HG02642 (cell line): ENCODE measurements around the gene UROS.
A peak's percentile ranks its signal among the peaks of the same experiment; 100 is the strongest.

Experiments
- ATAC-seq: cut with Tn5 transposase; IDR thresholded peaks from one replicate; pipeline ENCODE4 v1.9.1; 2021; ENCODE audit warnings: mild to moderate bottlenecking; ENCODE audit not compliant: unreplicated experiment, poor library complexity

The UROS gene

DNA sequence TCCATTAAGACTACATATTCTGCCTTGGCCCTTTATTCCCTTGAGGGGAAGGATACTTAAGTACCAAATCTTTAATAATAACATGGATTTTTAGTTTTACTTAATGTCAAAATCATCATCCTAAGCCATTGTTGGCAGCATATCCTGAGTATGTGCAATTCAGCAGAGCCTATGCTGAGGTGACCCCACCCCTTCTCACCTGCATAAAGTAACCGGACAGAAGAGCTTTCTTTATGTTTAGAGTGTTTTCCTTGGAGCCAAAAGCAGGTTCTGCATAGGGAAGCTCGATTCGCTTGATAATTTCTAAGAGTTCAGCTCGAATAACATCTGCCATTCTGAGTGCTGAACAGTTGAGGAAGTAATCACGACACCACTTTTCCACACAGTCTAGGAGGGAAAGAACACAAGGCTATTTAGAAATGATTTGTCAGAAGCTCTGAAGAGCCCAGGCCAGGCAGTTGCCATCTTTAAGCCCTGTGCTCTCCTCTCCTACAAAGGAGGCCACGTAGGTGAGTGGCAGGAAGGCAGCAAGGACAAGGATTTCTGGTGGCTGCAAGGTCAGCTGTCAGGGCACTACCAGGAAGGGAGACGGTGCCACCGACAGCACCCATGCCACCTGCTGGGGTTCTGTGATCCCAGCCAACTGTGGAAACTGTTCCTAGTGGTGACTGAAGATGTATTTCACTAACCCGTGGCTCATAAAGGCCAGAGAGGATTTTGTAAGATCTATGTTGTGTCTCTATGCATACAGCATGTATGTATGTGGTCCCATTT, 15.9 kb upstream of the UROS start:
- ATAC-seq, result no peak

DNA sequence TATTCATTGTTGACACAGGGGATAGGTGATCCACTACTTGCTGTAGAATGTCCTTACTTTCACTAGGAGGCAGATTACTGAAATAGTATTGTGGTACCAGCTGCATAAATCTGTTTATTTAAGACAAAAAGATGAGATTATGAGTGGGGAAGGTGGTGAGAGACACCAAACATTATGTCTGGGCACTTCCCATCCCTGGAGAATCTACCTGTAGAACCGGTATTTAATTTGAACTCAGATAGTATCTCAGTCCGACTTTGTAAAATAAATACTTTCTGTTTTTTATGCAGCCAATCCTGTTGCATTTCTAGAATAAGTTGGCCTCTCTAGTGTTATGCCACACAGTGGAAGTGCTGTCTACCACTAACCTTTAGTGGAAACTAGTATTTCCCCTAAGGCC, 13.7 kb upstream of the UROS start:
- no peak for ATAC-seq

- ATAC-seq, result no peak
Observed at GRCh38 chr10:125828311-125828710, 5.3 kb upstream of the UROS start.

- no peak for ATAC-seq
Observed at GRCh38 chr10:125827133-125827532, 4.1 kb upstream of the UROS start.

DNA sequence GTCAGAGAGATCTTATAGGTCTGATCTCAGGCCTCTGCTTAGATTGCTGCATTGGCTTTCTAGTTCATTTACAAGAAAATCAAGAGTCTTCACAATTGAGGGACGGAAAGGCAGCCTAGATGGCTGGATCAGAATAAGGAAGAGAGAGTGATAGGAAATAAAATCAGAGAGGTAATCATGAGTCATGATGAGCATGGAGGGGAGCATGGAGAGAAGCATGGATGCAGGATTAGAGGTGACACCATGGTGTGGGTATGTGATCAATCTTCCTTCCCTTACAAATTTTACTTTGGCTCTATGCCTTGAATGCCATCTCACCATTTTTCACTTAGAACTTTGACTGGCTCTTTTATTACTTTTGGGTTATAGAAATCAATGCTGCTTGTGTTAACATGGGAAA, 1.7 kb upstream of the UROS start:
- no peak for ATAC-seq

GRCh38 chr10:125823663-125824251, 699 bp upstream of the UROS start:
- peak; percentile 5 for ATAC-seq

DNA sequence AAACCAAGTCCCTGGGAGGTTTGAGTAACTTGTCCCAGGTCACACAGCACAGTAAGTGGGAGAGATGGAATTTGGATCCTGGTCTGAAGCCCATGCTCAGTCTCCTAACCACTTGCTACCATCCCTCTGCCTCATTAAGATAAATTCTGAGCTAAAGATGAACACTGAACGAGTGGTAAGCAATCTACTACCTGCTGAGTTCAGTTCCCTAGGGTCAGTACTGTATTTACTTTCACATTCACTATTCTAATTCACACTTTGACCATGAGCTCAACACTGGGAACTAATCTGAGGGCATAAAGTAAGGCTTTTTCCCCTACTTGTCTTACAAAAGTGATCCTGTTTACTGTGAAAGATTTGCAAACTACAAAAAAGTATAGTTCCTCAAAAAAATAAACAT, 2.4 kb downstream of the UROS start:
- ATAC-seq, result peak; percentile 38

GRCh38 chr10:125817337-125817946, 5.6 kb downstream of the UROS start:
- no peak for ATAC-seq

DNA sequence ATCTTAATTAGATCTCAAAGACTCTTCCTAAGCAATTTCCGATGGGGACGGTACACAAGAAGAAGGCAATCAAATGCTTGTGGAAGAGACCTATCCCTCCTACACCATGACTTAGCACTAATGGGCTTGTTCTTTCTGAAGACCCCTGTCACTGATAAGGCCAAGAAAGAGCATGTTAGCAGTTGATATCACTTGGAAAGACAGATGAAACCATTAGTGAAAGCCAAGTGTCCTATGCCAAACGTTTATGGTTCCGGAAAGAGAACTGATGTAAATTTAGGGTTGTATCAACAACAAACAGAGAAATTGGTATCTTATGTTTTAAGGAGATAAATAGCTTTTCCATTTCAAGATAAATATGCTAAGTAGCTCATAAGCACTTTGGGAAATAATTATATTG, 6.5 kb downstream of the UROS start:
- ATAC-seq, result no peak

DNA sequence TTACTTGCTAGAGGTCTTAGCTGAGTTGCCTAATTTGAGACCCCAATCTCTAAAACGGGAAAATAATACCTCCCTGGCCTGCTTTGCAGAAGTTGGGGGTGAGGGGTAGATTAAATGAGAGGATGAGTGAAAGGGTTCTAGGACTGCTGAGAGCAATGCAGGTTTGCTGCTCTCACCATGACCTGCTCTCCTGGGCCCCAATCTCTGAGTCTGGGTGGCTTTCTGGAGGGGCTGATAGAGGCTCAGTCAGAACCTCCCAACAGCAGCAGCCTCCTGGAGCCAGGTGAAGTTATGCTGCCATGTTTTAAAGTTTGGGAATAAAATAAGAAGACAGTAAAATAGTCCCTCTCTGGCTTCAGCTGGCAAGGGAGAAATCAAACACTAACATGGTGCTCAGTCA, 7.3 kb downstream of the UROS start:
- no peak for ATAC-seq

DNA sequence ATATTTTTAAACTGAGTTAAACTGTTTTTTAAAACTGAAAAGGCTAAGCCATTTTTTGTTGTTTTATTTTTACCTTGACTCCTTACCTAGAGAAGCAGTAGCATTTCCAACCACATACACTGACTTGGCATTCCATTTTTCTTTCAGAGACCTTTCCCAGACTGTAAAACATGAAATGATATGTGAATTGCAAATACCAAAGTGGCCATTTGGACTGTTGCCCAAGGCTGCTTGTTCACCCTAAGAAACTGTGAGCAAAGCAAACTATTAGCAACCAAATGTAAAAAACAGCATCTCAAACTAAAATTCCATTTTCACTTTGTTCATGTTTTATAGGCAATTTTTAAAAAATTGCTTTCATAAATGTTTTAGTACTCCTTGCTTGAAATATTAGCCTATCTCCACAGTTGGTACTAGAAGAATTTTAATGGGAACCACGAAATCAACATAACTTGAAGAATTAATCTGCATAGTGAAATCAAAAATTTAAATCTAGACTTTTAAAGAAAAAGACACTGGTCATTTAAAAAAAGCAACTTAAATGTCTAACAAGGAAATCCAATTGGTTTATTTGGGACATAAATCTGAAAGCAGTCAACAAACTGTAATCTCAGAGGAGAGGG, 10.8 kb downstream of the UROS start:
- ATAC-seq, result no peak

GRCh38 chr10:125811251-125811650, 11.8 kb downstream of the UROS start:
- no peak for ATAC-seq

GRCh38 chr10:125808047-125808446, 15.0 kb downstream of the UROS start:
- ATAC-seq, result no peak

DNA sequence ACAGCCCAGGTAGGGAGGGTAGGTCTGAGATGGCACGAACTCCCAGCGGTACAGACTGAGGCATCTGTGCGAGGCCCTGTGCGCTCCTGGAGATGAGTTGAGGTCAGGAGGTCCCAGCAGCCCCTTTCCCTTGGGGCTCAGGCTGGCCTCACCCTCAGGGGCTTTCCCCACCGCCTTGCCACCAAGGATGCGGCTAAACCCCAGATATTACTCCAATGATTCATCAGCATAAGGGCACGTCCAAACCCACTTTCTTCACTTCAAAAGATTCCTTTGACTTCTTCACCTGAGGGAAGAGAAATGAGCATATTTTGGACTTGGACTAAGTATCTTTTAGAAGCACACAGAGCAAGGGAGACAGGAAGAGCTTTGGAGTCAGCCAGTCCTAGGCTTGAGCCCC, 20.3 kb downstream of the UROS start:
- no peak for ATAC-seq

DNA sequence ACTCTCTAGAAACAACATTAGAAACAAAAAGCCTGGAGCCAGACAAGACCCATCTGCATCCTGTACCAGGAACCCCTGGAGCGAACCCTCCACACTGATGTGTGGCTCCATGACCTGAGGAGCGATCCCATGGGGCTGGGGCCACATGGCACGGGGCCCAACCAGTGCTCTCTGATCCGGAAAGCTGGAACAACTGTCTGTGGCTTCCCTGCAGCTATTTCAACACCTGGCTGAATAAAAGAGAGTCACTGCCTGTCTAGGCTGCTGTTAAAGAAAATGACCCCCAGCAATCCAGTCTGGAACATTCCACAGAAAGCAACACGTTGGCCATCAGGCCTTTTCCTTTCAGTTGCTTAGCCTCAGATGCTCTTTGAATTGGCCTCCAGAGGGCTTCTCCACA, 20.9 kb downstream of the UROS start:
- no peak for ATAC-seq

DNA sequence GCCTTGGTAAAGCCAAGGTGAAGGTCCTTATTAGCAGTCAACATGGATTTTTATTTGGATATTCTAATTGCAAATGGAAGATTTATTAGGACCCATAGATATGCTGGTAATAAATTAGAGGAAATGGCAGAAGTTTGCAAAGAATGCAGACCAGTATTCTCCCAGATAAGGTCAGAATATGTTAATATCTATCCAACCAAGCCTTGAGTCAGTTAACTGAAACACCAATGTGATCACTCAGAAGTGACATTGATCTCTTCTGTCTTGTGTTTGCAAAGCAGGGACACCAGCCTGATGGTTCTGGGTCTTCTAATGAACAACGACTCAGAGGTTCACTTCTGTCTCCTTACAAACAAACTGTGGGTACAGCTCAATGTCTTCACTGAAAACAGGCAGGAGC, 21.5 kb downstream of the UROS start:
- no peak for ATAC-seq

GRCh38 chr10:125799451-125800182, 23.4 kb downstream of the UROS start:
- no peak for ATAC-seq

GRCh38 chr10:125797994-125798662, 24.9 kb downstream of the UROS start:
- no peak for ATAC-seq

GRCh38 chr10:125797424-125797823, 25.6 kb downstream of the UROS start:
- ATAC-seq, result no peak

- ATAC-seq, result no peak
Observed at GRCh38 chr10:125795637-125796190, 27.3 kb downstream of the UROS start.
